Measurements from ENCODE around the gene MCCD1. TPM values are rescaled to one million over a fixed set of nuclear protein-coding genes. Genes with fewer than 3 reads are reported as not detected.

Gene MCCD1
- total RNA-seq, 3 donors from 2014 or later (not counting 1 experiment from before 2014, with no cell fraction given), result not detected

- Histone ChIP-seq H3K9me3 (ENCODE audit: control insufficient read depth, insufficient read depth, low read length) (no peaks in the 10 kb centered on the region), H3K4me3 (ENCODE audit: low read length) (peak overlapping the region; percentile 42), H3K4me1 (ENCODE audit: control insufficient read depth, insufficient read depth, low read length) (peaks cover 89% of the 10 kb centered on the region), H3K27me3 (ENCODE audit: control insufficient read depth, insufficient read depth, low read length) (no peaks in the 10 kb centered on the region), H3K36me3 (ENCODE audit: control insufficient read depth, insufficient read depth, low read length) (peaks cover 10% of the 10 kb centered on the region), H3K27ac (ENCODE audit: low read length) (peak overlapping the region; percentile 94)
- 47% methylated on average over 18 of the region's 19 CpGs for WGBS (ENCODE audit: insufficient coverage)
- ATAC-seq (peak; percentile 11 to 38 (median 36)), DNase-seq (peak in 1 of 2 donors; percentile 75)
- no peaks in the 10 kb centered on the region for H3K27me3 Mint-ChIP-seq (ENCODE audit: low read depth in 2 of 2)
- intact Hi-C loops (cut with micrococcal nuclease), result no loop called here
- no peaks in the 10 kb centered on the region for H3K9me3 Mint-ChIP-seq
- H3K27ac Mint-ChIP-seq, result peak overlapping the region; percentile 95 to 99
- TF ChIP-seq CTCF (IDR thresholded peaks at IDR 0.05), result no peak
- no peaks in the 10 kb centered on the region for H3K36me3 Mint-ChIP-seq
- H3K4me1 Mint-ChIP-seq, result peaks cover 85 to 95% of the 10 kb centered on the region in 2 donors
- peak overlapping the region; percentile 84 for H3K4me3 Mint-ChIP-seq
These were observed 48.3 kb downstream of the MCCD1 start for GRCh38 chr6:31576897-31577578.

- H3K27ac ChIP-seq (ENCODE audit: low read length), result peak overlapping the region; percentile 94
- 62% methylated on average over 2 of the region's 3 CpGs for WGBS (ENCODE audit: insufficient coverage)
- no peaks in the 10 kb centered on the region for H3K9me3 ChIP-seq (ENCODE audit: control insufficient read depth, insufficient read depth, low read length)
- DNase-seq (peak in 1 of 2 donors; percentile 6), ATAC-seq (no peak)
- peaks cover 89% of the 10 kb centered on the region for H3K4me1 ChIP-seq (ENCODE audit: control insufficient read depth, insufficient read depth, low read length)
- TF ChIP-seq CTCF (IDR thresholded peaks at IDR 0.05), result no peak
- H3K27ac Mint-ChIP-seq, result peak overlapping the region; percentile 95 to 99
- no peaks in the 10 kb centered on the region for H3K27me3 Mint-ChIP-seq (ENCODE audit: low read depth in 2 of 2)
- peaks cover 85 to 95% of the 10 kb centered on the region in 2 donors for H3K4me1 Mint-ChIP-seq
- no peaks in the 10 kb centered on the region for H3K27me3 ChIP-seq (ENCODE audit: control insufficient read depth, insufficient read depth, low read length)
- peaks cover 10% of the 10 kb centered on the region for H3K36me3 ChIP-seq (ENCODE audit: control insufficient read depth, insufficient read depth, low read length)
- H3K36me3 Mint-ChIP-seq, result no peaks in the 10 kb centered on the region
- H3K9me3 Mint-ChIP-seq, result no peaks in the 10 kb centered on the region
- intact Hi-C loops (cut with micrococcal nuclease), result no loop called here
- H3K4me3 ChIP-seq (ENCODE audit: low read length), result peak overlapping the region; percentile 42
- peak overlapping the region; percentile 84 for H3K4me3 Mint-ChIP-seq
These were observed 48.8 kb downstream of the MCCD1 start for GRCh38 chr6:31577579-31577966.

- Mint-ChIP-seq H3K4me1 (peaks cover 84 to 92% of the 10 kb centered on the region in 2 donors), H3K27me3 (ENCODE audit: low read depth in 2 of 2) (no peaks in the 10 kb centered on the region), H3K4me3 (peak overlapping the region; percentile 80), H3K9me3 (no peaks in the 10 kb centered on the region), H3K36me3 (no peaks in the 10 kb centered on the region), H3K27ac (peak overlapping the region; percentile 95 to 100)
- peak in 1 of 2 donors; percentile 19 for DNase-seq
- intact Hi-C loops (cut with micrococcal nuclease), result no loop called here
- H3K4me3 ChIP-seq (ENCODE audit: low read length), result no peak overlapping the region
- WGBS (ENCODE audit: insufficient coverage), result 84% methylated on average over 12 of the region's 12 CpGs
- TF ChIP-seq CTCF (IDR thresholded peaks at IDR 0.05), result no peak
- H3K4me1 ChIP-seq (ENCODE audit: control insufficient read depth, insufficient read depth, low read length), result peaks cover 89% of the 10 kb centered on the region
- H3K36me3 ChIP-seq (ENCODE audit: control insufficient read depth, insufficient read depth, low read length), result peaks cover 10% of the 10 kb centered on the region
- H3K27me3 ChIP-seq (ENCODE audit: control insufficient read depth, insufficient read depth, low read length), result no peaks in the 10 kb centered on the region
- no peak for ATAC-seq
- no peak overlapping the region for H3K27ac ChIP-seq (ENCODE audit: low read length)
- no peaks in the 10 kb centered on the region for H3K9me3 ChIP-seq (ENCODE audit: control insufficient read depth, insufficient read depth, low read length)
These were observed 49.7 kb downstream of the MCCD1 start for GRCh38 chr6:31578184-31579118.

All from natural killer cell (primary cell).